CD4-positive, alpha-beta T cell (primary cell): ENCODE data around the gene LPGAT1. TPM values are rescaled to one million over a fixed set of nuclear protein-coding genes. Genes with fewer than 3 reads are reported as not detected.

Experiments
- ATAC-seq: fragments of 200-7000 bp; cut with Tn5 transposase; one replicate; pipeline ENCODE4 v1.10.0; 2022; ENCODE audit warnings: mild to moderate bottlenecking; ENCODE audit not compliant: poor library complexity
- CTCF ChIA-PET: fragments of 350-600 bp; sonication (Branson Sonifier 250); formaldehyde crosslinking; loops from one replicate; lab custom pipeline; 2021; ENCODE audit warnings: antibody characterized with exemption, inconsistent platforms; lab: Charles Lee
- POLR2A ChIA-PET: fragments of 350-600 bp; sonication (Branson Sonifier 250); formaldehyde crosslinking; loops from one replicate; lab custom pipeline; 2021; ENCODE audit warnings: antibody characterized with exemption, inconsistent platforms; lab: Charles Lee
- DNase-seq, 14 experiments: peaks; one replicate each; pipeline ENCODE4 v3.0.0-alpha.2; 2013 to 2020; ENCODE audit warnings: mixed read lengths in 2 of 14
- H3K27ac ChIP-seq, 2 donors: one replicate each; pipeline versions ENCODE4 v1.5.1 to v1.7.0; 2013; ENCODE audit warnings: low read length in 2 of 2, low read depth in 1 of 2, mild to moderate bottlenecking in 1 of 2
- H3K27me3 ChIP-seq, 2 experiments: 1 replicate in 1 of 2; 2 replicates in 1 of 2; pipeline versions ENCODE4 v1.6.1 to v1.7.0; 2013; ENCODE audit warnings: low read length in 2 of 2, control low read depth in 1 of 2, mild to moderate bottlenecking in 1 of 2, moderate library complexity in 1 of 2; ENCODE audit not compliant: insufficient read depth in 2 of 2, control insufficient read depth in 1 of 2
- H3K36me3 ChIP-seq: one replicate; pipeline ENCODE4 v1.6.1; 2013; ENCODE audit warnings: low read length, control low read depth; ENCODE audit not compliant: insufficient read depth
- H3K4me1 ChIP-seq: one replicate; pipeline ENCODE4 v1.6.1; 2013; ENCODE audit warnings: low read length, control low read depth; ENCODE audit not compliant: insufficient read depth
- H3K4me3 ChIP-seq: one replicate; pipeline ENCODE4 v1.5.1; 2013; ENCODE audit warnings: mild to moderate bottlenecking, low read length, moderate library complexity
- H3K9me3 ChIP-seq, 2 experiments: 1 replicate in 1 of 2; 2 replicates in 1 of 2; pipeline versions ENCODE4 v1.6.1 to v1.7.0; 2013; ENCODE audit warnings: low read length in 2 of 2, mild to moderate bottlenecking in 2 of 2, control low read depth in 1 of 2, moderate library complexity in 1 of 2; ENCODE audit not compliant: control insufficient read depth in 1 of 2, insufficient read depth in 1 of 2
- H3K27ac Mint-ChIP-seq: one replicate; pipeline ENCODE4 v1.8.0; 2020; ENCODE audit warnings: mixed read lengths
- H3K27me3 Mint-ChIP-seq: one replicate; pipeline ENCODE4 v1.8.0; 2021; ENCODE audit warnings: mixed read lengths
- H3K36me3 Mint-ChIP-seq: one replicate; pipeline ENCODE4 v1.8.0; 2021; ENCODE audit warnings: low read depth, mixed read lengths
- H3K4me1 Mint-ChIP-seq: one replicate; pipeline ENCODE4 v1.8.0; 2021; ENCODE audit warnings: low read depth, mixed read lengths
- H3K4me3 Mint-ChIP-seq: one replicate; pipeline ENCODE4 v1.8.0; 2020; ENCODE audit warnings: mild to moderate bottlenecking, mixed read lengths
- H3K9me3 Mint-ChIP-seq: one replicate; pipeline ENCODE4 v1.8.0; 2020; ENCODE audit warnings: mixed read lengths
- CTCF ChIP-seq: fragments of 200-600 bp; IDR thresholded peaks from one replicate; pipeline ENCODE4 v1.8.0; 2022; ENCODE audit warnings: antibody characterized with exemption, mild to moderate bottlenecking
- intact Hi-C, 2 experiments: fragments of 100-400 bp; cut with DNase I in 1 of 2; cut with micrococcal nuclease in 1 of 2; formaldehyde crosslinking; loops; one replicate each; pipeline versions ENCODE4 v1.15.1 to v1.9.0; 2023 to 2025; cut with DNase I, micrococcal nuclease
- total RNA-seq, 174 experiments: library from RNA in 2 of 174; stranded (reverse) in 2 of 174; gene quantifications; one replicate each; pipeline ENCODE4 v1.2.3 and lab custom pipeline; 2021 to 2026

LPGAT1 gene
- total RNA-seq, 2 experiments from 2014 or later, result 14.0 to 14.4 TPM

- TF ChIP-seq CTCF, result no peak
- no peak overlapping the region for H3K4me3 ChIP-seq
- ChIA-PET POLR2A (no interaction called here), CTCF (no interaction called here)
- no peaks in the 10 kb centered on the region for H3K4me1 Mint-ChIP-seq
- no peak for DNase-seq
- intact Hi-C loops, result no loop called here
- no peaks in the 10 kb centered on the region for H3K9me3 Mint-ChIP-seq
- H3K36me3 Mint-ChIP-seq, result peaks cover 40% of the 10 kb centered on the region
- H3K4me1 ChIP-seq, result no peaks in the 10 kb centered on the region
- no peaks in the 10 kb centered on the region for H3K27me3 Mint-ChIP-seq
- no peak overlapping the region for H3K4me3 Mint-ChIP-seq
- ATAC-seq, result no peak
- H3K27ac ChIP-seq, result no peak overlapping the region
- peaks cover 13% of the 10 kb centered on the region for H3K36me3 ChIP-seq
- H3K9me3 ChIP-seq, result no peaks in the 10 kb centered on the region
- H3K27me3 ChIP-seq, result no peaks in the 10 kb centered on the region
- no peak overlapping the region for H3K27ac Mint-ChIP-seq
Observed at GRCh38 chr1:211791979-211792378, 38.6 kb downstream of the LPGAT1 start.

GRCh38 chr1:211789641-211790464 is 40.7 kb downstream of the LPGAT1 start:
- ChIA-PET POLR2A (no interaction called here), CTCF (interaction anchor here (1.1 kb wide), 1 partner anchor 38 kb away, joined by 5 read pairs; no protein-coding TSS in a partner anchor)
- H3K9me3 Mint-ChIP-seq, result no peaks in the 10 kb centered on the region
- TF ChIP-seq CTCF, result no peak
- no peak overlapping the region for H3K27ac Mint-ChIP-seq
- Histone ChIP-seq H3K4me1 (no peaks in the 10 kb centered on the region), H3K9me3 (no peaks in the 10 kb centered on the region), H3K36me3 (peaks cover 23% of the 10 kb centered on the region), H3K27ac (no peak overlapping the region), H3K4me3 (no peak overlapping the region), H3K27me3 (no peaks in the 10 kb centered on the region)
- DNase-seq (no peak), ATAC-seq (no peak)
- intact Hi-C loops, result no loop called here
- no peak overlapping the region for H3K4me3 Mint-ChIP-seq
- H3K4me1 Mint-ChIP-seq, result no peaks in the 10 kb centered on the region
- no peaks in the 10 kb centered on the region for H3K27me3 Mint-ChIP-seq
- H3K36me3 Mint-ChIP-seq, result peaks cover 43% of the 10 kb centered on the region

GRCh38 chr1:211788626-211789025 is 41.9 kb downstream of the LPGAT1 start:
- no peak for TF ChIP-seq CTCF
- no peak for ATAC-seq
- H3K27ac ChIP-seq, result no peak overlapping the region
- no peaks in the 10 kb centered on the region for H3K27me3 ChIP-seq
- no peak overlapping the region for H3K4me3 Mint-ChIP-seq
- peaks cover 49% of the 10 kb centered on the region for H3K36me3 Mint-ChIP-seq
- POLR2A ChIA-PET, result interaction anchor here (0.6 kb wide), 1 partner anchor 22 kb away, joined by 3 read pairs; no protein-coding TSS in a partner anchor
- H3K4me1 Mint-ChIP-seq, result no peaks in the 10 kb centered on the region
- H3K4me1 ChIP-seq, result no peaks in the 10 kb centered on the region
- DNase-seq, result no peak
- H3K4me3 ChIP-seq, result no peak overlapping the region
- peaks cover 23% of the 10 kb centered on the region for H3K36me3 ChIP-seq
- CTCF ChIA-PET, result interaction anchor here (0.6 to 1.1 kb wide), 3 partner anchors 39 to 917 kb away, joined by 3 to 5 read pairs (median 4); no protein-coding TSS in a partner anchor
- H3K27me3 Mint-ChIP-seq, result no peaks in the 10 kb centered on the region
- intact Hi-C loops, result no loop called here
- H3K27ac Mint-ChIP-seq, result no peak overlapping the region
- H3K9me3 ChIP-seq, result no peaks in the 10 kb centered on the region
- no peaks in the 10 kb centered on the region for H3K9me3 Mint-ChIP-seq
